Testis (tissue), 2 donors: Measurements from ENCODE around the gene WNT2B.

Experiments used
- POLR2A ChIP-seq: fragments of 450-650 bp; IDR thresholded peaks from one replicate; pipeline ENCODE4 v1.6.1; 2017; ENCODE audit warnings: antibody characterized with exemption, mild to moderate bottlenecking, moderate library complexity
- TF ChIP-seq, protein P1 (sequence below), 3 experiments: fragments of 450-650 bp in 2 of 3; fragments of 200-600 bp in 1 of 3; sonication (generic) in 1 of 3; IDR thresholded peaks; one replicate each; pipeline ENCODE4 v1.5.1; 2016 to 2019; ENCODE audit warnings: antibody characterized with exemption in 3 of 3, mild to moderate bottlenecking in 2 of 3, moderate library complexity in 1 of 3

DNA sequence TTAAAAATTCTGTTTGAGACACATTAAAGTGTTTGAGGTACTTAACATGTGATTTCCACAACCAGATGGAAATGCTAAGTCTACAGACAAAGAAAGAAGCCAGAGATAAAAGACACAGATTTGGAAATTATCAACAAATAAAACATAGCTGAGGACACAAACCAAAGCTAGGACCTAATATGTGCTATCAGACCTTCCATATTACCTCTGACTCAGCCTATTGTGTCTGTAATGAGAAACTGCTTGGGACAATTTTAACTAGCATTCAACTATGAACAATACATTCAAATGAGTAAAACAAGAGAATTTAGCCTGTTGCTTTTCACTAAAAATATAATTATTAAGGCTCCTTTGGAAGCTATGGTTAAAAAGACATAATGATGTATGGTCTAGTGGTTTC, 54.6 kb downstream of the WNT2B start:
- TF ChIP-seq, protein P1, sequence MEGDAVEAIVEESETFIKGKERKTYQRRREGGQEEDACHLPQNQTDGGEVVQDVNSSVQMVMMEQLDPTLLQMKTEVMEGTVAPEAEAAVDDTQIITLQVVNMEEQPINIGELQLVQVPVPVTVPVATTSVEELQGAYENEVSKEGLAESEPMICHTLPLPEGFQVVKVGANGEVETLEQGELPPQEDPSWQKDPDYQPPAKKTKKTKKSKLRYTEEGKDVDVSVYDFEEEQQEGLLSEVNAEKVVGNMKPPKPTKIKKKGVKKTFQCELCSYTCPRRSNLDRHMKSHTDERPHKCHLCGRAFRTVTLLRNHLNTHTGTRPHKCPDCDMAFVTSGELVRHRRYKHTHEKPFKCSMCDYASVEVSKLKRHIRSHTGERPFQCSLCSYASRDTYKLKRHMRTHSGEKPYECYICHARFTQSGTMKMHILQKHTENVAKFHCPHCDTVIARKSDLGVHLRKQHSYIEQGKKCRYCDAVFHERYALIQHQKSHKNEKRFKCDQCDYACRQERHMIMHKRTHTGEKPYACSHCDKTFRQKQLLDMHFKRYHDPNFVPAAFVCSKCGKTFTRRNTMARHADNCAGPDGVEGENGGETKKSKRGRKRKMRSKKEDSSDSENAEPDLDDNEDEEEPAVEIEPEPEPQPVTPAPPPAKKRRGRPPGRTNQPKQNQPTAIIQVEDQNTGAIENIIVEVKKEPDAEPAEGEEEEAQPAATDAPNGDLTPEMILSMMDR (IDR thresholded peaks at IDR 0.05): no peak
- TF ChIP-seq POLR2A: no peak
